PC-9 (cell line): Measurements from ENCODE around the gene RBM38. TPM values are rescaled to one million over a fixed set of nuclear protein-coding genes. Genes with fewer than 3 reads are reported as not detected.
A peak's percentile ranks its signal among the peaks of the same experiment; 100 is the strongest.

ENCODE experiments used
- BruUV-seq: library from RNA; stranded (reverse); fragments of 400-500 nt; replicated peaks from 2 replicates; lab custom pipeline; 2021; lab: Mats Ljungman, UMichigan
- CTCF ChIA-PET: fragments of 300-600 bp; sonication (Branson Sonifier 250); formaldehyde crosslinking; loops from one replicate; lab custom pipeline; 2022; ENCODE audit warnings: antibody characterized with exemption; lab: Charles Lee
- POLR2A ChIA-PET: fragments of 300-600 bp; sonication (Branson Sonifier 250); formaldehyde crosslinking; loops from one replicate; lab custom pipeline; 2022; ENCODE audit warnings: antibody characterized with exemption; ENCODE audit not compliant: unreplicated experiment; lab: Charles Lee
- DNase-seq, 2 experiments: peaks; one replicate each; pipeline versions ENCODE4 v3.0.0 to v3.0.0-alpha.2; 2015 to 2022; ENCODE audit warnings: mixed read lengths in 1 of 2
- H2AFZ ChIP-seq: fragments of 200-600 bp; sonication (generic); 2 replicates; pipeline ENCODE4 v1.8.1; 2017; ENCODE audit warnings: antibody characterized with exemption
- H3F3A ChIP-seq: fragments of 200-600 bp; sonication (generic); 2 replicates; pipeline ENCODE4 v1.8.1; 2017; ENCODE audit warnings: antibody characterized with exemption, mild to moderate bottlenecking, low read depth; ENCODE audit not compliant: insufficient read depth
- H3K27ac ChIP-seq: fragments of 200-600 bp; sonication (generic); 2 replicates; pipeline ENCODE4 v1.6.1; 2016; ENCODE audit warnings: mixed run types
- H3K27me3 ChIP-seq: fragments of 200-600 bp; sonication (generic); 2 replicates; pipeline ENCODE4 v1.6.1; 2016; ENCODE audit warnings: low read depth, mixed run types; ENCODE audit not compliant: insufficient read depth
- H3K36me3 ChIP-seq: fragments of 200-600 bp; sonication (generic); 2 replicates; pipeline ENCODE4 v1.6.1; 2016; ENCODE audit warnings: low read depth, mixed run types
- H3K4me1 ChIP-seq: fragments of 200-600 bp; sonication (generic); replicated peaks from 2 replicates; pipeline ENCODE4 v1.6.1; 2016; ENCODE audit warnings: mixed run types; ENCODE audit not compliant: insufficient read depth
- H3K4me2 ChIP-seq: fragments of 200-600 bp; sonication (generic); 2 replicates; pipeline ENCODE4 v1.6.1; 2017; ENCODE audit warnings: mixed run types
- H3K4me3 ChIP-seq: fragments of 200-600 bp; sonication (generic); 2 replicates; pipeline ENCODE4 v1.6.1; 2016; ENCODE audit warnings: mixed run types
- H3K79me2 ChIP-seq: fragments of 200-600 bp; sonication (generic); 2 replicates; pipeline ENCODE4 v1.6.1; 2017; ENCODE audit warnings: low read depth, mixed run types
- H3K9me2 ChIP-seq: fragments of 200-600 bp; sonication (generic); 2 replicates; pipeline ENCODE4 v1.8.1; 2017; ENCODE audit warnings: mild to moderate bottlenecking; ENCODE audit not compliant: insufficient read depth
- H3K9me3 ChIP-seq: fragments of 200-600 bp; sonication (generic); 2 replicates; pipeline ENCODE4 v1.8.1; 2016; ENCODE audit warnings: low read depth; ENCODE audit not compliant: insufficient read depth
- H4K20me1 ChIP-seq: fragments of 200-600 bp; sonication (generic); 2 replicates; pipeline ENCODE4 v1.8.1; 2017; ENCODE audit not compliant: insufficient read depth
- EZH2 ChIP-seq: fragments of 200-600 bp; sonication (generic); IDR thresholded peaks from 2 replicates; pipeline ENCODE4 v1.8.0; 2017; ENCODE audit warnings: antibody characterized with exemption, low read depth
- intact Hi-C: fragments of 100-400 bp; cut with micrococcal nuclease; formaldehyde crosslinking; loops from one replicate; pipeline ENCODE4 v1.10.0; 2022; ENCODE audit not compliant: unreplicated experiment
- total RNA-seq: library from RNA; stranded (reverse); gene quantifications from 2 replicates; pipeline ENCODE4 v1.2.3, GENCODE V29; 2021
- TF ChIP-seq, protein P1 (sequence below): fragments of 200-600 bp; sonication (generic); conservative IDR thresholded peaks from 2 replicates; pipeline ENCODE4 v1.6.1; 2017; ENCODE audit warnings: mixed run types, antibody characterized with exemption, mild to moderate bottlenecking, moderate library complexity

The RBM38 gene
- total RNA-seq, 1 experiment from 2014 or later = 25.6 TPM

GRCh38 chr20:57352305-57352704 is 38.9 kb upstream of the RBM38 start:
- no peak for DNase-seq
- H4K20me1 ChIP-seq = peaks cover 22% of the 10 kb centered on the region
- H3K27ac ChIP-seq = no peak overlapping the region
- H3F3A ChIP-seq = peaks cover 11% of the 10 kb centered on the region
- ChIA-PET POLR2A (no interaction called here), CTCF (no interaction called here)
- H2AFZ ChIP-seq = no peak overlapping the region
- BruUV-seq = no TSS peak
- H3K9me2 ChIP-seq = no peaks in the 10 kb centered on the region
- H3K36me3 ChIP-seq = peaks cover 28% of the 10 kb centered on the region
- H3K4me3 ChIP-seq = peak overlapping the region; percentile 87
- peaks cover 11% of the 10 kb centered on the region for H3K4me1 ChIP-seq
- H3K9me3 ChIP-seq = no peaks in the 10 kb centered on the region
- TF ChIP-seq, protein P1, sequence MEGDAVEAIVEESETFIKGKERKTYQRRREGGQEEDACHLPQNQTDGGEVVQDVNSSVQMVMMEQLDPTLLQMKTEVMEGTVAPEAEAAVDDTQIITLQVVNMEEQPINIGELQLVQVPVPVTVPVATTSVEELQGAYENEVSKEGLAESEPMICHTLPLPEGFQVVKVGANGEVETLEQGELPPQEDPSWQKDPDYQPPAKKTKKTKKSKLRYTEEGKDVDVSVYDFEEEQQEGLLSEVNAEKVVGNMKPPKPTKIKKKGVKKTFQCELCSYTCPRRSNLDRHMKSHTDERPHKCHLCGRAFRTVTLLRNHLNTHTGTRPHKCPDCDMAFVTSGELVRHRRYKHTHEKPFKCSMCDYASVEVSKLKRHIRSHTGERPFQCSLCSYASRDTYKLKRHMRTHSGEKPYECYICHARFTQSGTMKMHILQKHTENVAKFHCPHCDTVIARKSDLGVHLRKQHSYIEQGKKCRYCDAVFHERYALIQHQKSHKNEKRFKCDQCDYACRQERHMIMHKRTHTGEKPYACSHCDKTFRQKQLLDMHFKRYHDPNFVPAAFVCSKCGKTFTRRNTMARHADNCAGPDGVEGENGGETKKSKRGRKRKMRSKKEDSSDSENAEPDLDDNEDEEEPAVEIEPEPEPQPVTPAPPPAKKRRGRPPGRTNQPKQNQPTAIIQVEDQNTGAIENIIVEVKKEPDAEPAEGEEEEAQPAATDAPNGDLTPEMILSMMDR = no peak
- TF ChIP-seq EZH2 = no peak
- H3K79me2 ChIP-seq = peaks cover 33% of the 10 kb centered on the region
- peak overlapping the region; percentile 100 for H3K4me2 ChIP-seq
- no peaks in the 10 kb centered on the region for H3K27me3 ChIP-seq
- intact Hi-C loops = no loop called here

- no TSS peak for BruUV-seq
- CTCF ChIA-PET = interaction anchor here (0.5 kb wide), 1 partner anchor 30 kb away, joined by 3 read pairs; no protein-coding TSS in a partner anchor
Observed at GRCh38 chr20:57353351-57353750, 37.8 kb upstream of the RBM38 start.

DNA sequence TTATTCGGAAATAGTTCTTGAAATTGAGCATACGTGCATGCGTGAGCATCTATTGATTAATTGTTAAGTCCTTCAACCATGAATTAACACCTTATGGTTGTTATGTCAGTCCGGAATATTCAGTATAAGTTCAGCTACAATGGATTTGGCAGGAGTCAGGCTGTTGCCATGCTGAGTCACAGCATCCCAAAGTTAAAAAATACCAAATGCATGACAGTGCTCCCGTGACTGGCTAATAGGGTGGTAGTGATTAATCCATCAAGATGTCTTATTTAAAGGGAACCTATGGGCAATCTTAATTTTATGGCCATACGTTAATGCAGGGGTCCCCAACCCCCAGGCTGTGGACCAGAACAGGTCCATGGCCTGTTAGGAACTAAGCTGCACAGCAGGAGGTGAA is 29.7 kb upstream of the RBM38 start:
- no peaks in the 10 kb centered on the region for H3K79me2 ChIP-seq
- no peak overlapping the region for H3K4me2 ChIP-seq
- no peak for DNase-seq
- CTCF ChIA-PET = no interaction called here
- intact Hi-C loops = no loop called here
- no peaks in the 10 kb centered on the region for H3F3A ChIP-seq
- H3K27me3 ChIP-seq = no peaks in the 10 kb centered on the region
- POLR2A ChIA-PET = interaction anchor here (0.5 kb wide), 1 partner anchor 723 kb away, joined by 11 read pairs; no protein-coding TSS in a partner anchor
- no TSS peak for BruUV-seq
- peaks cover 15% of the 10 kb centered on the region for H4K20me1 ChIP-seq
- H3K9me3 ChIP-seq = no peaks in the 10 kb centered on the region
- no peak overlapping the region for H3K27ac ChIP-seq
- H3K4me3 ChIP-seq = no peak overlapping the region
- H3K36me3 ChIP-seq = peaks cover 35% of the 10 kb centered on the region
- H3K9me2 ChIP-seq = no peaks in the 10 kb centered on the region
- TF ChIP-seq, protein P1 = no peak
- TF ChIP-seq EZH2 = no peak
- peaks cover 5% of the 10 kb centered on the region; the same call in 1 of the 2 replicates for H3K4me1 ChIP-seq
- H2AFZ ChIP-seq = no peak overlapping the region

More at GRCh38 chr20:57353351-57353750, 37.8 kb upstream of the RBM38 start:
- Histone ChIP-seq H3K36me3 (peaks cover 28% of the 10 kb centered on the region), H3K4me2 (peak overlapping the region; percentile 100; the same call in 1 of the 2 replicates), H3K27me3 (no peaks in the 10 kb centered on the region), H3K9me3 (no peaks in the 10 kb centered on the region), H3K4me1 (peaks cover 11% of the 10 kb centered on the region), H3K27ac (no peak overlapping the region), H3K9me2 (no peaks in the 10 kb centered on the region), H3K79me2 (peaks cover 33% of the 10 kb centered on the region), H3K4me3 (no peak overlapping the region), H3F3A (peaks cover 11% of the 10 kb centered on the region), H2AFZ (no peak overlapping the region), H4K20me1 (peaks cover 22% of the 10 kb centered on the region)
- POLR2A ChIA-PET = no interaction called here
- intact Hi-C loops = no loop called here
- TF ChIP-seq, protein P1 = no peak
- TF ChIP-seq EZH2 = no peak
- DNase-seq = no peak
